GM12801 (cell line): Measurements from ENCODE around the gene ZBTB20.

Experiments used
- TF ChIP-seq, protein P1 (sequence below): IDR thresholded peaks from one replicate; pipeline ENCODE4 v1.5.1; 2011; ENCODE audit warnings: control low read depth; ENCODE audit not compliant: insufficient read length; ENCODE audit errors: extremely low read depth

ZBTB20 gene

DNA sequence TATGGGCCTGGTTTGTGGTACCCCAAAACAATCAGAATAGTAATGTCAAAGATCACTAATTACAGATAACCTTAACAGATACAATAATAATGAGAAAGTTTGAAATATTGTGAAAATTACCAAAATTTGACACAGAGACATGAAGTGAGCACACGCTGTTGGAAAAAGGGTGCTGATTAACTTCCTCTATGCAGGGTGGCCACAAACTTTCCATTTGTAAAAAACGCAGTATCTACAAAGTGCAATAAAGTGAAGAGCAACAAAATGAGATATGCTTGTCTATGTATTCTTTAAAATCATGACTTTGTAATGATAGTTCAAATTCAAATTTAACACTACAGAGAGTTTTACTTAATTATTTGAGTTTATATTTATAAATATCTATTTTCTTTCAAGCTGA, 860.8 kb downstream of the ZBTB20 start:
- TF ChIP-seq, protein P1, sequence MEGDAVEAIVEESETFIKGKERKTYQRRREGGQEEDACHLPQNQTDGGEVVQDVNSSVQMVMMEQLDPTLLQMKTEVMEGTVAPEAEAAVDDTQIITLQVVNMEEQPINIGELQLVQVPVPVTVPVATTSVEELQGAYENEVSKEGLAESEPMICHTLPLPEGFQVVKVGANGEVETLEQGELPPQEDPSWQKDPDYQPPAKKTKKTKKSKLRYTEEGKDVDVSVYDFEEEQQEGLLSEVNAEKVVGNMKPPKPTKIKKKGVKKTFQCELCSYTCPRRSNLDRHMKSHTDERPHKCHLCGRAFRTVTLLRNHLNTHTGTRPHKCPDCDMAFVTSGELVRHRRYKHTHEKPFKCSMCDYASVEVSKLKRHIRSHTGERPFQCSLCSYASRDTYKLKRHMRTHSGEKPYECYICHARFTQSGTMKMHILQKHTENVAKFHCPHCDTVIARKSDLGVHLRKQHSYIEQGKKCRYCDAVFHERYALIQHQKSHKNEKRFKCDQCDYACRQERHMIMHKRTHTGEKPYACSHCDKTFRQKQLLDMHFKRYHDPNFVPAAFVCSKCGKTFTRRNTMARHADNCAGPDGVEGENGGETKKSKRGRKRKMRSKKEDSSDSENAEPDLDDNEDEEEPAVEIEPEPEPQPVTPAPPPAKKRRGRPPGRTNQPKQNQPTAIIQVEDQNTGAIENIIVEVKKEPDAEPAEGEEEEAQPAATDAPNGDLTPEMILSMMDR, result no peak

GRCh38 chr3:114285648-114286230, 861.3 kb downstream of the ZBTB20 start:
- TF ChIP-seq, protein P1, result no peak

DNA sequence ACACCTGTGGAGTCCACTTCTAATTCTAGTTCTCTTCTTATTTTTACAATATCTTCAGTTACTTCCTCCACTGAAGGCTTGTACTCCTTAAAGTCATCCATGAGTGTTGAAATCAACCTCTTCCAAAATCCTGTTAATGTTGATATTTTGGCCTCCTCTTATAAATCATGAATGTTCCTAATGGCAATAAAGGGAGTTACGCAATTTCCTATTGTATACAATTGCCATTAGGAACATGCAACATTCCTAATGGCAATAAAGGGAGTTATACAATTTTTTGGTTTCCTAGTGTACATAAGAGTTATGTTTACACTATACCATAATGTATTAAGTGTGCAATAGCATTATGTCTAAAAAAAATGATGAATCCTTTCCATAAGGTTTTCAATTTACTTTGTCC, 862.4 kb downstream of the ZBTB20 start:
- TF ChIP-seq, protein P1, result no peak
